ENCODE results near the gene PRDX4. TPM values are rescaled to one million over a fixed set of nuclear protein-coding genes. Genes with fewer than 3 reads are reported as not detected.

Gene PRDX4
- polyA plus RNA-seq, 2 of the 4 experiments (the other 2 are of a cell fraction): 212 to 283 TPM

Other genes with a start within 250 kb of the PRDX4 start
- 83.0 and 110 TPM in 2 replicates for gene ACOT9, start 75.8 kb downstream of the PRDX4 start, polyA plus RNA-seq (2011; rRNA removed)
- gene ACOT9, start 75.8 kb downstream of the PRDX4 start, polyA plus RNA-seq (2017; fragmentation: RNase III; extraction: RNeasy Plus Mini Kit Qiagen cat#74134 plus additional on column Dnase treatment): 87.0 to 91.2 TPM (median 87.3 TPM) in 3 replicates
- 2,314 and 3,185 TPM in 2 replicates for gene SAT1, start 115.7 kb downstream of the PRDX4 start, polyA plus RNA-seq (2011; rRNA removed)
- 458 to 607 TPM (median 585 TPM) in 3 replicates for gene SAT1, start 115.7 kb downstream of the PRDX4 start, polyA plus RNA-seq (2017; fragmentation: RNase III; extraction: RNeasy Plus Mini Kit Qiagen cat#74134 plus additional on column Dnase treatment)
- gene APOO, start 240.4 kb downstream of the PRDX4 start, polyA plus RNA-seq (2011; rRNA removed): 48.5 and 59.4 TPM in 2 replicates
- gene APOO, start 240.4 kb downstream of the PRDX4 start, polyA plus RNA-seq (2017; fragmentation: RNase III; extraction: RNeasy Plus Mini Kit Qiagen cat#74134 plus additional on column Dnase treatment): 33.3 to 35.1 TPM (median 33.5 TPM) in 3 replicates
- gene CXorf58, start 240.5 kb downstream of the PRDX4 start, polyA plus RNA-seq (2011; rRNA removed): 0.37 and 0.47 TPM in 2 replicates
- gene CXorf58, start 240.5 kb downstream of the PRDX4 start, polyA plus RNA-seq (2017; fragmentation: RNase III; extraction: RNeasy Plus Mini Kit Qiagen cat#74134 plus additional on column Dnase treatment): 0.07 to 0.16 TPM (median 0.15 TPM) in 3 replicates